ENCODE measurements around the gene PRDM2.

GRCh38 chr1:13838236-13838635 is 138.2 kb downstream of the PRDM2 start:
- TF ChIP-seq POLR2AphosphoS5 (IDR thresholded peaks at IDR 0.05) (no peak), CTCF (IDR thresholded peaks at IDR 0.05) (no peak), EP300 (IDR thresholded peaks at IDR 0.05) (no peak)

All from sigmoid colon (tissue), 4 donors.